K562 (cell line): ENCODE measurements around the gene SLC4A1. TPM values are rescaled to one million over a fixed set of nuclear protein-coding genes. Genes with fewer than 3 reads are reported as not detected.
A peak's percentile ranks its signal among the peaks of the same experiment; 100 is the strongest.

Source experiments
- ATF3 ChIP-seq, 2 experiments: fragments of 450-650 bp in 1 of 2; sonication (generic) in 1 of 2; formaldehyde crosslinking in 1 of 2; IDR thresholded peaks in 1 of 2; conservative IDR thresholded peaks in 1 of 2; 2 replicates each; pipeline versions ENCODE4 v1.6.1 to v1.8.1; 2016 to 2023; ENCODE audit warnings: mild to moderate bottlenecking in 2 of 2, moderate library complexity in 2 of 2, inconsistent platforms in 1 of 2, missing genetic modification reagents in 1 of 2
- ATF7 ChIP-seq: fragments of 450-650 bp; IDR thresholded peaks from 2 replicates; pipeline ENCODE4 v1.7.1; 2014; ENCODE audit warnings: mild to moderate bottlenecking, moderate library complexity
- BCL6 ChIP-seq: fragments of 250-450 bp; sonication (Bioruptor Pico); IDR thresholded peaks from 2 replicates; pipeline ENCODE4 v1.4.0; 2020
- BRF1 ChIP-seq: IDR thresholded peaks from 3 replicates; pipeline ENCODE4 v1.6.1; 2011; ENCODE audit warnings: borderline replicate concordance, mild to moderate bottlenecking; ENCODE audit not compliant: insufficient read length; ENCODE audit errors: extremely low read depth
- CCAR2 ChIP-seq: fragments of 200-400 bp; formaldehyde crosslinking; IDR thresholded peaks from 2 replicates; pipeline ENCODE4 v1.6.1; 2017; ENCODE audit warnings: mild to moderate bottlenecking, low read depth, low read length
- CEBPG ChIP-seq, 3 experiments: fragments of 200-800 bp in 1 of 3; sonication (Bioruptor generic) in 1 of 3; sonication (generic) in 1 of 3; formaldehyde crosslinking in 1 of 3; IDR thresholded peaks in 2 of 3; conservative IDR thresholded peaks in 1 of 3; 2 replicates each; pipeline versions ENCODE4 v1.6.1 to v1.8.0; 2016 to 2022; ENCODE audit warnings: missing compliant biosample characterization in 2 of 3, missing genetic modification characterization in 2 of 3, mild to moderate bottlenecking in 1 of 3, missing genetic modification reagents in 1 of 3
- DACH1 ChIP-seq: fragments of 450-650 bp; IDR thresholded peaks from 2 replicates; pipeline ENCODE4 v1.6.1; 2018; ENCODE audit not compliant: partially characterized antibody
- E2F6 ChIP-seq, 2 experiments: IDR thresholded peaks; 2 replicates each; pipeline ENCODE4 v1.6.1; 2011; ENCODE audit warnings: borderline replicate concordance in 1 of 2, control low read depth in 1 of 2, low read depth in 1 of 2, low read length in 1 of 2, mild to moderate bottlenecking in 1 of 2, mixed read lengths in 1 of 2, moderate library complexity in 1 of 2; ENCODE audit not compliant: insufficient read depth in 1 of 2, insufficient read length in 1 of 2, poor library complexity in 1 of 2, severe bottlenecking in 1 of 2; ENCODE audit errors: extremely low read depth in 1 of 2
- ETS2 ChIP-seq: IDR thresholded peaks from 2 replicates; pipeline ENCODE4 v1.6.1; 2016; ENCODE audit warnings: borderline replicate concordance, missing genetic modification characterization, mild to moderate bottlenecking, moderate library complexity, missing compliant biosample characterization; ENCODE audit not compliant: poor library complexity, severe bottlenecking
- ETV6 ChIP-seq, 3 experiments: fragments of 150-350 bp in 1 of 3; sonication (generic) in 1 of 3; formaldehyde crosslinking in 1 of 3; IDR thresholded peaks; 2 replicates each; pipeline versions ENCODE4 v1.6.1 to v1.8.0; 2014 to 2022; ENCODE audit warnings: borderline replicate concordance in 2 of 3, low read depth in 2 of 3, antibody characterized with exemption in 1 of 3, low read length in 1 of 3, mild to moderate bottlenecking in 1 of 3, missing genetic modification reagents in 1 of 3
- GATA2 ChIP-seq: sonication (generic); formaldehyde crosslinking; IDR thresholded peaks from 2 replicates; pipeline ENCODE4 v1.4.0; 2020; ENCODE audit warnings: mild to moderate bottlenecking, missing genetic modification reagents
- HNRNPH1 ChIP-seq: fragments of 200-400 bp; formaldehyde crosslinking; optimal IDR thresholded peaks from 2 replicates; pipeline ENCODE3; 2017; ENCODE audit warnings: low read depth, mild to moderate bottlenecking, low read length, moderate library complexity
- KAT7 ChIP-seq: sonication (generic); formaldehyde crosslinking; IDR thresholded peaks from 2 replicates; pipeline ENCODE4 v1.8.0; 2022; ENCODE audit warnings: missing genetic modification reagents, mild to moderate bottlenecking, borderline replicate concordance
- KAT8 ChIP-seq: fragments of 450-650 bp; IDR thresholded peaks from 2 replicates; pipeline ENCODE4 v1.6.1; 2016; ENCODE audit warnings: low read depth, mild to moderate bottlenecking
- KHSRP ChIP-seq: fragments of 450-650 bp; IDR thresholded peaks from 2 replicates; pipeline ENCODE4 v1.6.1; 2017
- MTA1 ChIP-seq: fragments of 450-650 bp; IDR thresholded peaks from 2 replicates; pipeline ENCODE4 v1.6.1; 2017; ENCODE audit warnings: borderline replicate concordance
- NELFE ChIP-seq: IDR thresholded peaks from 2 replicates; pipeline ENCODE4 v1.6.1; 2011; ENCODE audit warnings: mild to moderate bottlenecking; ENCODE audit not compliant: insufficient read depth, insufficient read length
- RHOXF2B ChIP-seq: fragments of 250-450 bp; sonication (Bioruptor Pico); conservative IDR thresholded peaks from 2 replicates; pipeline ENCODE4 v1.5.1; 2021
- SMAD1 ChIP-seq: fragments of 150-350 bp; IDR thresholded peaks from 2 replicates; pipeline ENCODE4 v1.6.1; 2014; ENCODE audit warnings: low read length, low read depth; ENCODE audit not compliant: partially characterized antibody
- ZBTB9 ChIP-seq: fragments of 450-650 bp; formaldehyde crosslinking; IDR thresholded peaks from 2 replicates; pipeline ENCODE4 v1.4.0; 2020; ENCODE audit warnings: mild to moderate bottlenecking, moderate library complexity
- ZKSCAN8 ChIP-seq: fragments of 200-800 bp; sonication (Bioruptor generic); IDR thresholded peaks from 2 replicates; pipeline ENCODE4 v1.6.1; 2016; ENCODE audit warnings: missing genetic modification characterization, missing compliant biosample characterization
- ZNF12 ChIP-seq: sonication (generic); formaldehyde crosslinking; IDR thresholded peaks from 2 replicates; pipeline ENCODE4 v1.4.0; 2020; ENCODE audit warnings: mild to moderate bottlenecking, missing genetic modification reagents
- polyA plus RNA-seq, 8 experiments: library from polyadenylated mRNA; depleted of rRNA in 4 of 8; stranded (reverse) in 5 of 8; unstranded in 3 of 8; fragments of >200 nt; fragmentation: Nextera tagmentation in 2 of 8; fragmentation: Illumina TruSeq in 1 of 8; extraction: Ambion mirVana in 2 of 8; extraction: Trizol in 1 of 8; gene quantifications; 2 replicates each; pipeline versions ENCODE4 v1.2.1 to v1.2.3, GENCODE V29; 2011 to 2014; ENCODE audit warnings: inconsistent platforms in 1 of 8, missing spikeins in 1 of 8
- total RNA-seq, 7 experiments: library from RNA; depleted of rRNA in 6 of 7; stranded (reverse); fragments of >200 nt in 6 of 7; fragmentation: Illumina TruSeq in 2 of 7; extraction: Trizol in 2 of 7; gene quantifications; 2 replicates each; pipeline versions ENCODE4 v1.2.1 to v1.2.3, GENCODE V29; 2011 to 2021; ENCODE audit warnings: low replicate concordance in 1 of 7

The SLC4A1 gene
- total and polyA plus RNA-seq, 9 of the 15 experiments (the other 6 are each of a cell fraction or from before 2014, with no cell fraction given), result 0.14 to 1.00 (median 0.53) TPM

GRCh38 chr17:44266402-44267164, 1.4 kb downstream of the SLC4A1 start (continued):
- peak; percentile 20; the same call in 1 of the 2 replicates for TF ChIP-seq ATF3 (IDR thresholded peaks at IDR 0.05)
- TF ChIP-seq ATF3 (CRISPR knock-in tag; conservative IDR thresholded peaks at IDR 0.05), result peak; percentile 67; the same call in 1 of the 2 replicates
- no peak for TF ChIP-seq CCAR2
- peak; percentile 92 for TF ChIP-seq SMAD1
- no peak for TF ChIP-seq NELFE
- TF ChIP-seq ETV6 (IDR thresholded peaks at IDR 0.05; ENCODE audit: borderline replicate concordance in 1 of 2, low read depth in 2 of 2, low read length in 1 of 2), result no peak
- TF ChIP-seq ETV6 (CRISPR knock-in tag; IDR thresholded peaks at IDR 0.05; ENCODE audit: borderline replicate concordance), result no peak
- TF ChIP-seq RHOXF2B (CRISPR knock-in tag), result 0 out of 2 replicates have a peak, but pooled peaks have one; percentile 33
- TF ChIP-seq BCL6 (CRISPR knock-in tag), result no peak
- peak; percentile 90 for TF ChIP-seq KHSRP
- peak; percentile 70; the same call in 1 of the 2 replicates for TF ChIP-seq ATF7
- peak; percentile 91 for TF ChIP-seq MTA1
- TF ChIP-seq ETS2 (tag), result no peak
- TF ChIP-seq BRF1, result no peak
- TF ChIP-seq ZKSCAN8, result peak; percentile 94
- TF ChIP-seq KAT7 (CRISPR knock-in tag), result peak; percentile 98; the same call in 1 of the 2 replicates
- TF ChIP-seq DACH1, result peak; percentile 97
- no peak for TF ChIP-seq E2F6 (IDR thresholded peaks at IDR 0.05; ENCODE audit: borderline replicate concordance in 1 of 2, extremely low read depth in 1 of 2, insufficient read depth in 1 of 2, insufficient read length in 1 of 2, low read depth in 1 of 2, low read length in 1 of 2, poor library complexity in 1 of 2, severe bottlenecking in 1 of 2)
- TF ChIP-seq KAT8, result no peak
- peak; percentile 100 for TF ChIP-seq GATA2 (CRISPR knock-in tag)
- 0 out of 2 replicates have a peak, but pooled peaks have one; percentile 4 for TF ChIP-seq CEBPG (CRISPR knock-in tag; IDR thresholded peaks at IDR 0.05)
- no peak for TF ChIP-seq CEBPG (tag; conservative IDR thresholded peaks at IDR 0.05 in 1 of 2, IDR thresholded peaks at IDR 0.05 in 1 of 2)
- no peak for TF ChIP-seq ZBTB9 (CRISPR knock-in tag)
- TF ChIP-seq ZNF12 (CRISPR knock-in tag), result 0 out of 2 replicates have a peak, but pooled peaks have one; percentile 65
- TF ChIP-seq HNRNPH1, result no peak
